ENCODE results near the gene RPL13.

DNA sequence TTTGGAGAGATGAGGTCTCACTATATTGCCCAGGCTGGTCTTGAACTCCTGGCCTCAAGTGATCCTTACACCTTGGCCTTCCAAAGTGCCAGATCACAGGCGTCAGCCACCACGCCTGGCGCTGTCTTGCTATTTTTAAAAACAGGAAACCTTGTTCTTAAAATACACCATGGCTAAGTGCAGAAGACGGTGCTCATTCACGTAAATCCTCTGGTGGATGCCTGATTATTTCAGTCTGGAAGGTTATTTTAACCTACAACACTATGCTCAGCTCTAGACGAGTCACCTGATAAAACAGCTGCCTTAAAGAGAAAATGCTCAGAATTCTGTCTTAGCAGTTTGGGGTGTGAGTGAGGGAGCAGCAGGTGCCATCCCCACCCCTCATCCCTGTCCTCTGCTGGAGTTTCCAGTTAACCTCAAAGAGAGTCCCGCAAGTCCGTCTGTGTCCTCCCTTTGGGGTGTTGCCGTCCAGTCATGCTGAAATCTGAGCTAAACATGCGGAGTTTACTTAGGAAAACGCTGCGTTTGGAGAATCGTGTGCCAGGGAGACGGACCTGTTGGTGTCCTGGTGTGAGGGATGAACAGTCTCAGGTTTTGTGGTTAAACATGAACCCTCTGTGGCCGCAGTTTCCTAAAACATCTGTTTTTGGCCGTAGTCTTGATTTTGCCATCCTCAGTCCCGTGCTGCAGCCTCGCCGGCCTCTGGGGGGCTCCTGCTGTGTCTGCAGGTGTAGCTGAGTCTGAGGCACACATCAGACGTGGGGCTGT lies 35.2 kb upstream of the RPL13 start:
- TF ChIP-seq, protein P1, sequence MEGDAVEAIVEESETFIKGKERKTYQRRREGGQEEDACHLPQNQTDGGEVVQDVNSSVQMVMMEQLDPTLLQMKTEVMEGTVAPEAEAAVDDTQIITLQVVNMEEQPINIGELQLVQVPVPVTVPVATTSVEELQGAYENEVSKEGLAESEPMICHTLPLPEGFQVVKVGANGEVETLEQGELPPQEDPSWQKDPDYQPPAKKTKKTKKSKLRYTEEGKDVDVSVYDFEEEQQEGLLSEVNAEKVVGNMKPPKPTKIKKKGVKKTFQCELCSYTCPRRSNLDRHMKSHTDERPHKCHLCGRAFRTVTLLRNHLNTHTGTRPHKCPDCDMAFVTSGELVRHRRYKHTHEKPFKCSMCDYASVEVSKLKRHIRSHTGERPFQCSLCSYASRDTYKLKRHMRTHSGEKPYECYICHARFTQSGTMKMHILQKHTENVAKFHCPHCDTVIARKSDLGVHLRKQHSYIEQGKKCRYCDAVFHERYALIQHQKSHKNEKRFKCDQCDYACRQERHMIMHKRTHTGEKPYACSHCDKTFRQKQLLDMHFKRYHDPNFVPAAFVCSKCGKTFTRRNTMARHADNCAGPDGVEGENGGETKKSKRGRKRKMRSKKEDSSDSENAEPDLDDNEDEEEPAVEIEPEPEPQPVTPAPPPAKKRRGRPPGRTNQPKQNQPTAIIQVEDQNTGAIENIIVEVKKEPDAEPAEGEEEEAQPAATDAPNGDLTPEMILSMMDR (CRISPR knock-in tag; IDR thresholded peaks at IDR 0.05), result peak; percentile 42
- TF ChIP-seq, protein P2, sequence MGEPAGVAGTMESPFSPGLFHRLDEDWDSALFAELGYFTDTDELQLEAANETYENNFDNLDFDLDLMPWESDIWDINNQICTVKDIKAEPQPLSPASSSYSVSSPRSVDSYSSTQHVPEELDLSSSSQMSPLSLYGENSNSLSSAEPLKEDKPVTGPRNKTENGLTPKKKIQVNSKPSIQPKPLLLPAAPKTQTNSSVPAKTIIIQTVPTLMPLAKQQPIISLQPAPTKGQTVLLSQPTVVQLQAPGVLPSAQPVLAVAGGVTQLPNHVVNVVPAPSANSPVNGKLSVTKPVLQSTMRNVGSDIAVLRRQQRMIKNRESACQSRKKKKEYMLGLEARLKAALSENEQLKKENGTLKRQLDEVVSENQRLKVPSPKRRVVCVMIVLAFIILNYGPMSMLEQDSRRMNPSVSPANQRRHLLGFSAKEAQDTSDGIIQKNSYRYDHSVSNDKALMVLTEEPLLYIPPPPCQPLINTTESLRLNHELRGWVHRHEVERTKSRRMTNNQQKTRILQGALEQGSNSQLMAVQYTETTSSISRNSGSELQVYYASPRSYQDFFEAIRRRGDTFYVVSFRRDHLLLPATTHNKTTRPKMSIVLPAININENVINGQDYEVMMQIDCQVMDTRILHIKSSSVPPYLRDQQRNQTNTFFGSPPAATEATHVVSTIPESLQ (CRISPR knock-in tag; conservative IDR thresholded peaks at IDR 0.05), result no peak
- TF ChIP-seq EZH2 (conservative IDR thresholded peaks at IDR 0.05; ENCODE audit: low read depth, low read length) (no peak), SRF (IDR thresholded peaks at IDR 0.05; ENCODE audit: low read depth, low read length) (no peak), NONO (IDR thresholded peaks at IDR 0.05) (no peak), NONO (CRISPR knock-in tag; conservative IDR thresholded peaks at IDR 0.05) (no peak), SMARCC2 (IDR thresholded peaks at IDR 0.05) (no peak), CBX5 (CRISPR knock-in tag; IDR thresholded peaks at IDR 0.05; ENCODE audit: borderline replicate concordance) (no peak), CHCHD3 (CRISPR knock-in tag; IDR thresholded peaks at IDR 0.05) (no peak), BHLHE40 (IDR thresholded peaks at IDR 0.05; ENCODE audit: low read length) (no peak), ZMYM3 (CRISPR knock-in tag; IDR thresholded peaks at IDR 0.05) (no peak)
- TF ChIP-seq, protein P3, sequence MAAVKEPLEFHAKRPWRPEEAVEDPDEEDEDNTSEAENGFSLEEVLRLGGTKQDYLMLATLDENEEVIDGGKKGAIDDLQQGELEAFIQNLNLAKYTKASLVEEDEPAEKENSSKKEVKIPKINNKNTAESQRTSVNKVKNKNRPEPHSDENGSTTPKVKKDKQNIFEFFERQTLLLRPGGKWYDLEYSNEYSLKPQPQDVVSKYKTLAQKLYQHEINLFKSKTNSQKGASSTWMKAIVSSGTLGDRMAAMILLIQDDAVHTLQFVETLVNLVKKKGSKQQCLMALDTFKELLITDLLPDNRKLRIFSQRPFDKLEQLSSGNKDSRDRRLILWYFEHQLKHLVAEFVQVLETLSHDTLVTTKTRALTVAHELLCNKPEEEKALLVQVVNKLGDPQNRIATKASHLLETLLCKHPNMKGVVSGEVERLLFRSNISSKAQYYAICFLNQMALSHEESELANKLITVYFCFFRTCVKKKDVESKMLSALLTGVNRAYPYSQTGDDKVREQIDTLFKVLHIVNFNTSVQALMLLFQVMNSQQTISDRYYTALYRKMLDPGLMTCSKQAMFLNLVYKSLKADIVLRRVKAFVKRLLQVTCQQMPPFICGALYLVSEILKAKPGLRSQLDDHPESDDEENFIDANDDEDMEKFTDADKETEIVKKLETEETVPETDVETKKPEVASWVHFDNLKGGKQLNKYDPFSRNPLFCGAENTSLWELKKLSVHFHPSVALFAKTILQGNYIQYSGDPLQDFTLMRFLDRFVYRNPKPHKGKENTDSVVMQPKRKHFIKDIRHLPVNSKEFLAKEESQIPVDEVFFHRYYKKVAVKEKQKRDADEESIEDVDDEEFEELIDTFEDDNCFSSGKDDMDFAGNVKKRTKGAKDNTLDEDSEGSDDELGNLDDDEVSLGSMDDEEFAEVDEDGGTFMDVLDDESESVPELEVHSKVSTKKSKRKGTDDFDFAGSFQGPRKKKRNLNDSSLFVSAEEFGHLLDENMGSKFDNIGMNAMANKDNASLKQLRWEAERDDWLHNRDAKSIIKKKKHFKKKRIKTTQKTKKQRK (IDR thresholded peaks at IDR 0.05; ENCODE audit: low read length), result no peak
- TF ChIP-seq, protein P4, sequence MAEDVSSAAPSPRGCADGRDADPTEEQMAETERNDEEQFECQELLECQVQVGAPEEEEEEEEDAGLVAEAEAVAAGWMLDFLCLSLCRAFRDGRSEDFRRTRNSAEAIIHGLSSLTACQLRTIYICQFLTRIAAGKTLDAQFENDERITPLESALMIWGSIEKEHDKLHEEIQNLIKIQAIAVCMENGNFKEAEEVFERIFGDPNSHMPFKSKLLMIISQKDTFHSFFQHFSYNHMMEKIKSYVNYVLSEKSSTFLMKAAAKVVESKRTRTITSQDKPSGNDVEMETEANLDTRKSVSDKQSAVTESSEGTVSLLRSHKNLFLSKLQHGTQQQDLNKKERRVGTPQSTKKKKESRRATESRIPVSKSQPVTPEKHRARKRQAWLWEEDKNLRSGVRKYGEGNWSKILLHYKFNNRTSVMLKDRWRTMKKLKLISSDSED (CRISPR knock-in tag; IDR thresholded peaks at IDR 0.05), result no peak
